ENCODE results near the gene RCOR2. TPM values are rescaled to one million over a fixed set of nuclear protein-coding genes. Genes with fewer than 3 reads are reported as not detected.
"Not testable (repeated sequence)": the region's sequence is repeated elsewhere in the genome, so short reads cannot be mapped to it uniquely, and the experiment has no call there.

Gene RCOR2
- 55.5 TPM for polyA plus RNA-seq (2013, experiment 1 of 2)
- polyA plus RNA-seq (2013, experiment 2 of 2) = 56.6 TPM

- Histone ChIP-seq H3K4me3 (ENCODE audit: low read length) (peak within 1 kb of the TSS; percentile 70), H3K4me1 (ENCODE audit: insufficient read depth, low read length) (peaks cover 14% of the 10 kb centered on the region; the same call in 1 of the 2 replicates), H3K9me3 (ENCODE audit: insufficient read depth, low read depth, low read length) (no peaks in the 10 kb centered on the region), H3K9ac (ENCODE audit: low read depth, low read length) (peak within 1 kb of the TSS; percentile 94), H3K36me3 (ENCODE audit: insufficient read depth, low read length) (peaks cover 26% of the 10 kb centered on the region), H3K27ac (ENCODE audit: low read depth, low read length) (peak within 1 kb of the TSS; percentile 100), H3K27me3 (ENCODE audit: insufficient read depth, low read length) (no peaks in the 10 kb centered on the region)
- under 1% methylated on average over 79 of the region's 85 CpGs for WGBS
These were observed at the start of gene RCOR2 for GRCh38 chr11:63916837-63917691. TSS of gene RCOR2 (minus strand) at chr11:63917164. CDS start at chr11:63916456, 708 bp downstream.

GRCh38 chr11:63966444-63966843 lies 49.5 kb upstream of the RCOR2 start:
- H3K27ac ChIP-seq (ENCODE audit: low read depth, low read length) = no peak overlapping the region

GRCh38 chr11:63963895-63964294 lies 46.9 kb upstream of the RCOR2 start:
- 98% methylated on average over 4 of the region's 4 CpGs for WGBS
- not testable (repeated sequence) for H3K27me3 ChIP-seq (ENCODE audit: insufficient read depth, low read length); H3K36me3 ChIP-seq (ENCODE audit: insufficient read depth, low read length); H3K4me1 ChIP-seq (ENCODE audit: insufficient read depth, low read length); H3K9me3 ChIP-seq (ENCODE audit: insufficient read depth, low read depth, low read length); H3K9ac ChIP-seq (ENCODE audit: low read depth, low read length); H3K27ac ChIP-seq (ENCODE audit: low read depth, low read length); H3K4me3 ChIP-seq (ENCODE audit: low read length)

More at GRCh38 chr11:63966444-63966843, 49.5 kb upstream of the RCOR2 start:
- peaks cover 4% of the 10 kb centered on the region; the same call in 1 of the 2 replicates for H3K27me3 ChIP-seq (ENCODE audit: insufficient read depth, low read length)
- no peaks in the 10 kb centered on the region for H3K4me1 ChIP-seq (ENCODE audit: insufficient read depth, low read length)
- 90% methylated on average over 1 of the region's 1 CpG for WGBS
- H3K36me3 ChIP-seq (ENCODE audit: insufficient read depth, low read length) = no peaks in the 10 kb centered on the region
- H3K9me3 ChIP-seq (ENCODE audit: insufficient read depth, low read depth, low read length) = no peaks in the 10 kb centered on the region
- H3K4me3 ChIP-seq (ENCODE audit: low read length) = no peak overlapping the region
- H3K9ac ChIP-seq (ENCODE audit: low read depth, low read length) = no peak overlapping the region

- H3K9me3 ChIP-seq (ENCODE audit: insufficient read depth, low read depth, low read length) = no peaks in the 10 kb centered on the region
- H3K27ac ChIP-seq (ENCODE audit: low read depth, low read length) = no peak overlapping the region
- H3K36me3 ChIP-seq (ENCODE audit: insufficient read depth, low read length) = 0 out of 2 replicates have a peak, but pooled peaks cover 3% of the 10 kb centered on the region
- H3K27me3 ChIP-seq (ENCODE audit: insufficient read depth, low read length) = no peaks in the 10 kb centered on the region; the same call in 1 of the 2 replicates
- H3K4me3 ChIP-seq (ENCODE audit: low read length) = no peak overlapping the region
- H3K4me1 ChIP-seq (ENCODE audit: insufficient read depth, low read length) = no peaks in the 10 kb centered on the region
- H3K9ac ChIP-seq (ENCODE audit: low read depth, low read length) = no peak overlapping the region
- WGBS = 68% methylated on average over 19 of the region's 19 CpGs
These were observed 44.8 kb upstream of the RCOR2 start for GRCh38 chr11:63961608-63962412.

- WGBS = 90% methylated on average over 4 of the region's 5 CpGs
- no peak overlapping the region for H3K4me3 ChIP-seq (ENCODE audit: low read length)
- H3K36me3 ChIP-seq (ENCODE audit: insufficient read depth, low read length) = peaks cover 38% of the 10 kb centered on the region
- no peaks in the 10 kb centered on the region for H3K9me3 ChIP-seq (ENCODE audit: insufficient read depth, low read depth, low read length)
- H3K27ac ChIP-seq (ENCODE audit: low read depth, low read length) = no peak overlapping the region
- no peaks in the 10 kb centered on the region for H3K4me1 ChIP-seq (ENCODE audit: insufficient read depth, low read length)
- H3K9ac ChIP-seq (ENCODE audit: low read depth, low read length) = no peak overlapping the region
- H3K27me3 ChIP-seq (ENCODE audit: insufficient read depth, low read length) = no peaks in the 10 kb centered on the region
These were observed 41.0 kb upstream of the RCOR2 start for GRCh38 chr11:63958008-63958407.

- no peak overlapping the region for H3K27ac ChIP-seq (ENCODE audit: low read depth, low read length)
- no peak overlapping the region for H3K4me3 ChIP-seq (ENCODE audit: low read length)
- no peaks in the 10 kb centered on the region for H3K27me3 ChIP-seq (ENCODE audit: insufficient read depth, low read length)
- WGBS = 98% methylated on average over 4 of the region's 4 CpGs
- H3K4me1 ChIP-seq (ENCODE audit: insufficient read depth, low read length) = no peaks in the 10 kb centered on the region
- no peaks in the 10 kb centered on the region for H3K9me3 ChIP-seq (ENCODE audit: insufficient read depth, low read depth, low read length)
- H3K9ac ChIP-seq (ENCODE audit: low read depth, low read length) = no peak overlapping the region
- peaks cover 64% of the 10 kb centered on the region for H3K36me3 ChIP-seq (ENCODE audit: insufficient read depth, low read length)
These were observed 35.6 kb upstream of the RCOR2 start for GRCh38 chr11:63952570-63952969.

- Histone ChIP-seq H3K9ac (ENCODE audit: low read depth, low read length) (no peak overlapping the region), H3K4me1 (ENCODE audit: insufficient read depth, low read length) (no peaks in the 10 kb centered on the region), H3K9me3 (ENCODE audit: insufficient read depth, low read depth, low read length) (no peaks in the 10 kb centered on the region), H3K27me3 (ENCODE audit: insufficient read depth, low read length) (no peaks in the 10 kb centered on the region), H3K36me3 (ENCODE audit: insufficient read depth, low read length) (peaks cover 69% of the 10 kb centered on the region), H3K4me3 (ENCODE audit: low read length) (no peak overlapping the region), H3K27ac (ENCODE audit: low read depth, low read length) (no peak overlapping the region)
- 88% methylated on average over 20 of the region's 20 CpGs for WGBS
These were observed 35.0 kb upstream of the RCOR2 start for GRCh38 chr11:63951779-63952536.

- Histone ChIP-seq H3K9me3 (ENCODE audit: insufficient read depth, low read depth, low read length) (no peaks in the 10 kb centered on the region), H3K9ac (ENCODE audit: low read depth, low read length) (no peak overlapping the region), H3K27me3 (ENCODE audit: insufficient read depth, low read length) (no peaks in the 10 kb centered on the region), H3K4me3 (ENCODE audit: low read length) (no peak overlapping the region), H3K36me3 (ENCODE audit: insufficient read depth, low read length) (peaks cover 37% of the 10 kb centered on the region), H3K4me1 (ENCODE audit: insufficient read depth, low read length) (no peaks in the 10 kb centered on the region), H3K27ac (ENCODE audit: low read depth, low read length) (no peak overlapping the region)
- 74% methylated on average over 14 of the region's 14 CpGs for WGBS
These were observed 28.7 kb upstream of the RCOR2 start for GRCh38 chr11:63945477-63946163.

GRCh38 chr11:63944987-63945386 lies 28.0 kb upstream of the RCOR2 start:
- 93% methylated on average over 8 of the region's 8 CpGs for WGBS
- Histone ChIP-seq H3K9ac (ENCODE audit: low read depth, low read length) (no peak overlapping the region), H3K27ac (ENCODE audit: low read depth, low read length) (no peak overlapping the region), H3K27me3 (ENCODE audit: insufficient read depth, low read length) (no peaks in the 10 kb centered on the region), H3K4me1 (ENCODE audit: insufficient read depth, low read length) (no peaks in the 10 kb centered on the region), H3K36me3 (ENCODE audit: insufficient read depth, low read length) (peaks cover 37% of the 10 kb centered on the region), H3K9me3 (ENCODE audit: insufficient read depth, low read depth, low read length) (no peaks in the 10 kb centered on the region), H3K4me3 (ENCODE audit: low read length) (no peak overlapping the region)

GRCh38 chr11:63942803-63943202 lies 25.8 kb upstream of the RCOR2 start:
- whole genome bisulfite sequencing = 94% methylated on average over 3 of the region's 3 CpGs
- H3K27me3 ChIP-seq (ENCODE audit: insufficient read depth, low read length) = no peaks in the 10 kb centered on the region
- H3K4me3 ChIP-seq (ENCODE audit: low read length) = no peak overlapping the region
- H3K27ac ChIP-seq (ENCODE audit: low read depth, low read length) = no peak overlapping the region
- no peak overlapping the region for H3K9ac ChIP-seq (ENCODE audit: low read depth, low read length)
- H3K36me3 ChIP-seq (ENCODE audit: insufficient read depth, low read length) = peaks cover 23% of the 10 kb centered on the region
- H3K9me3 ChIP-seq (ENCODE audit: insufficient read depth, low read depth, low read length) = no peaks in the 10 kb centered on the region
- no peaks in the 10 kb centered on the region; the same call in 1 of the 2 replicates for H3K4me1 ChIP-seq (ENCODE audit: insufficient read depth, low read length)
